Prostate gland (tissue), 2 donors: ENCODE results near the gene NOL3.

ENCODE experiments used
- POLR2A ChIP-seq: fragments of 450-650 bp; IDR thresholded peaks from one replicate; pipeline ENCODE4 v1.6.1; 2016; ENCODE audit warnings: antibody characterized with exemption, mild to moderate bottlenecking
- TF ChIP-seq, protein P1 (sequence below), 4 experiments: fragments of 200-600 bp in 2 of 4; fragments of 450-650 bp in 2 of 4; sonication (generic) in 2 of 4; IDR thresholded peaks; 1 replicate in 3 of 4; 2 replicates in 1 of 4; pipeline ENCODE4 v1.5.1; 2016 to 2019; ENCODE audit warnings: antibody characterized with exemption in 4 of 4, mild to moderate bottlenecking in 2 of 4, moderate library complexity in 2 of 4

DNA sequence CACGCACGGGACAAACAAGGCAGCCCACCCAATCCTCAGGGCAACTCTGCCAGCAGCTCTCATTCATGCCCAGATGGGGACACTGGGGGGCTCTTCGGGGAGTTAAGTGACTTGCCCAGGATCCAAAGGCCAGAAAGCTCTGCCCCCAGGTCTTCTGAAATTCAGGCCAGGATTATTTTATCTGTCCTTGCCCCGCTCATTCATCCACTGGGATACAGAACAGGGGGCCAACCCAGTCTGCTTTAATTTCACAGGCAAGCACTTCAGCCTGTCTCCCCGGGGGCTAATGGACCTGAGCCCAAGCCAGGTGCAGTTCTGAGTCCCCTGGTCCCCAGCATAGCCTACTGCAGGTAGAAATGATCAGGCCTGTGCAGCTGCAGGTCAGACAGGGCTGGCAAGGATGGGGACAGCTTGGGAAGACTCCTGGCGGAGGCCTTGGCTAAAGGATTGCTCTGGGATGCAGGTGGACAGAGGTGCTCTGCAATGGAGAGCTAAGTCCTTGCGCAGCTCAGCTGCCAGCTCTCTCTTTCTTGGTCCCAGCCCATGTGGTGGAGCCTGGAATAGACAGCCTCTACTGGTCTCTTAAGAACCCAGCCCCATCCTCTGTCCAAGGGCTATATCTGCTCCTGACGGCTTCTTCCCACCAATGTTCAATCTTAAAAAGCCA, 18.8 kb upstream of the NOL3 start:
- TF ChIP-seq, protein P1, sequence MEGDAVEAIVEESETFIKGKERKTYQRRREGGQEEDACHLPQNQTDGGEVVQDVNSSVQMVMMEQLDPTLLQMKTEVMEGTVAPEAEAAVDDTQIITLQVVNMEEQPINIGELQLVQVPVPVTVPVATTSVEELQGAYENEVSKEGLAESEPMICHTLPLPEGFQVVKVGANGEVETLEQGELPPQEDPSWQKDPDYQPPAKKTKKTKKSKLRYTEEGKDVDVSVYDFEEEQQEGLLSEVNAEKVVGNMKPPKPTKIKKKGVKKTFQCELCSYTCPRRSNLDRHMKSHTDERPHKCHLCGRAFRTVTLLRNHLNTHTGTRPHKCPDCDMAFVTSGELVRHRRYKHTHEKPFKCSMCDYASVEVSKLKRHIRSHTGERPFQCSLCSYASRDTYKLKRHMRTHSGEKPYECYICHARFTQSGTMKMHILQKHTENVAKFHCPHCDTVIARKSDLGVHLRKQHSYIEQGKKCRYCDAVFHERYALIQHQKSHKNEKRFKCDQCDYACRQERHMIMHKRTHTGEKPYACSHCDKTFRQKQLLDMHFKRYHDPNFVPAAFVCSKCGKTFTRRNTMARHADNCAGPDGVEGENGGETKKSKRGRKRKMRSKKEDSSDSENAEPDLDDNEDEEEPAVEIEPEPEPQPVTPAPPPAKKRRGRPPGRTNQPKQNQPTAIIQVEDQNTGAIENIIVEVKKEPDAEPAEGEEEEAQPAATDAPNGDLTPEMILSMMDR (IDR thresholded peaks at IDR 0.05): no peak
- no peak for TF ChIP-seq POLR2A
